ENCODE data around the gene NABP2.
A peak's percentile ranks its signal among the peaks of the same experiment; 100 is the strongest.
"Not testable (repeated sequence)": the region's sequence is repeated elsewhere in the genome, so short reads cannot be mapped to it uniquely, and the experiment has no call there.

The NABP2 gene

DNA sequence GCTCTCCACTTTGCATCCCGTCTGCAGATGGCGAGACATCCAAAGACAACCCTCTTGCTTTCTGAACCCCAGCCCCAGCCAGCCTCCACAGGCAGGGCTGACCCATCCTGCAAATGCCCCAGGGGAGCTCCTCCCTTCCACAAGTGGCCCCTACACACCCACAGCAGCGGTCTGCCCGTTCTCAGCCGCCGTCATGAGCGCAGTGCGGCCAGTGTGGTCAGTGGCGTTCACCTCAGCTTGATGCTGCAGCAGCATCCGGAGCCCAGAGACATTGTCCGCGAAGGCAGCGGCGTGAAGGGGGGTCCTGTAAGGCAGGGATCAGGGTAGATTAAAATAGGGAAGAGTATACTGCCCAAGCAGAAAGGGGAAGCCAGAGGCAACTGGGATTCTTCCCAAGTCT, 20.4 kb downstream of the NABP2 start:
- DNase-seq (ENCODE audit: low read depth), result no peak

- DNase-seq (ENCODE audit: low read depth), result no peak
These were observed 23.8 kb downstream of the NABP2 start for GRCh38 chr12:56247923-56248322.

GRCh38 chr12:56248711-56249110, 24.6 kb downstream of the NABP2 start:
- DNase-seq (ENCODE audit: low read depth), result no peak

GRCh38 chr12:56252649-56253048, 28.5 kb downstream of the NABP2 start:
- DNase-seq (ENCODE audit: low read depth), result no peak

DNA sequence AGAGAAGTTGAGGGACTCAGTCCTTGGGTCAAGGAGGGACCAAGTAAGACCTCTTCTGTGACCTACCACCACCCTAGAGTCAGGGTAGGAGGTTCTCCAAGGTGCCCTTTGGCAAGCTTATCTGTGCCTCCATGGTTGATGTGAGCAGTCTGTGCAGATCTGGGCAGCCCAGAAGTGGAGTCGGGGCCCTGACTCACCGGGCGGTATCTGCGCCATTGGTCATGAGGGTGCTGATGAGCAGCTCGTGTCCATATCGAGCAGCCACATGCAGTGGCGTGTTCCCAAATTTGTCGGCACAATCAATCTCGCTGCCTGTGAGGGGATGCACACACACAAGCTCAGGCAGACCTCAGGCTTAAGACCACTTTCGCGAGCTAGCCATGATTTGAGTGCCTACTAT, 28.9 kb downstream of the NABP2 start:
- no peak for DNase-seq (ENCODE audit: low read depth)

DNA sequence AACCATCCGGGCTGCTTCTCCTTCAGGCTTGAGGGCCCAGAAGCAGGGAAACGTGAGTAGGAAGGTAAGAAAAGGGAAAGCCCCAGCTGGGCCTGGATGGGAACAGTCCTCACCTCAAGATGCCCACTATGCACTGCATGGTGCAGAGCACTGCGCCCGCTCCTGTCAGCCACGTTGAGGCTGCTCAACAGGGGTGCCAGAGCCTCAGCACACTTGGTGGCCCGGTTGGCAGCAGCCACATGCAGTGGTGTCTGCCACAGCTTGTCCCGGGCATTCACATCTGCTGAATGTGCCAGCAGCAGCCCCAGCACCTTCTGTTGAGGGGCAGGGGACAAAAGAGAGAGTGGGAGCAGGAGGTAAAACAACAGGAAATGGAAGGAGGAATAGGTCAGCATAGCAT, 31.5 kb downstream of the NABP2 start:
- no peak for DNase-seq (ENCODE audit: low read depth)

DNA sequence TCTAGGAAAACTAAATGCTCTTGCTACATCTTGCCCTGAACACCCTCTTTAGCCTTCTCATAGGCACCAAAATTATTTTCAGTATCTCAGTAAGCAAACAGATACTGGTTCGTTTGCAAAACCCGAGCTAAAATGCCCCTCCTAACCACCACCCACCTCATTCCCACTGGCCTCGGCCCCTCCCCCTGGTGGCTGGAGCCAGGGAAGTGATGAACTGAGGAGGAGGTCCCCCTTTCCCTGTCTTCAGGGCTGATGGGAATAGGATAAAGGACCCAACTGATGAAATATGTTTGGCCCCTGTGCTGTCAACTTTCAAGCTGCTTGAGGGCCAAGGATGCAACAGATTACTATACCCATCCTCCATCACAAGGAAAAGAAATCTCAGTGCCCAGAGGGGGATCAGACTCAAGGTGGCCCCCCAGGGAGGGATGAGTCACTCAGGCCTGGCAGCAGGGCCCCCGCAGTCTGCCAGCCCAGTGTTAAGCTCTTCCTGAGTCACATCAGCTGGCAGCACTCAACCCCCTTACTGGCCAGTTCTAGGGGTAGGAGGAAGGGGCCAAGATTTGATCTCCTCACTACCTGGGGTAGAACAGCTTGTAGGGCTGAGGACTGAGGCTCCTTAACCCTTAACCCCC, 32.3 kb downstream of the NABP2 start:
- DNase-seq (ENCODE audit: low read depth), result no peak

DNA sequence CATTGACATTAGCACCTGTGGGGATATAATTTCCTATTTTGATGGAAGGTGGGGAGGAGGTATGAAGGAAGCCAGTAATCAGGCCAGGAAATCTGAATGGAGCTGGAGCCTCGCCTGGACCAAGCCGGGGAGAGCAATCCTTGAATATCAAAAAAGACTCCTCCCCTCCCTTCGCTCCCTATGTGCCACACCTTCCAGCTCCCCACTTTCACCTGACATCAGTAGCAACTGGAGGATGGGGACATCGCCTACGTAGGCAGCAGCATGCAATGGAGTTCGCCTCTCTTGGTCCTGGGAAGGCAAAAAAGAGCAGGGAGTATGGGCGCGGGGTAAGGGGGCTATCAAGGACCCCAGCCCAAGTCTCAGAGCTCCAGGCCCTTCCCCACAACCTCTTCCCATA, 32.9 kb downstream of the NABP2 start:
- no peak for DNase-seq (ENCODE audit: low read depth)

DNA sequence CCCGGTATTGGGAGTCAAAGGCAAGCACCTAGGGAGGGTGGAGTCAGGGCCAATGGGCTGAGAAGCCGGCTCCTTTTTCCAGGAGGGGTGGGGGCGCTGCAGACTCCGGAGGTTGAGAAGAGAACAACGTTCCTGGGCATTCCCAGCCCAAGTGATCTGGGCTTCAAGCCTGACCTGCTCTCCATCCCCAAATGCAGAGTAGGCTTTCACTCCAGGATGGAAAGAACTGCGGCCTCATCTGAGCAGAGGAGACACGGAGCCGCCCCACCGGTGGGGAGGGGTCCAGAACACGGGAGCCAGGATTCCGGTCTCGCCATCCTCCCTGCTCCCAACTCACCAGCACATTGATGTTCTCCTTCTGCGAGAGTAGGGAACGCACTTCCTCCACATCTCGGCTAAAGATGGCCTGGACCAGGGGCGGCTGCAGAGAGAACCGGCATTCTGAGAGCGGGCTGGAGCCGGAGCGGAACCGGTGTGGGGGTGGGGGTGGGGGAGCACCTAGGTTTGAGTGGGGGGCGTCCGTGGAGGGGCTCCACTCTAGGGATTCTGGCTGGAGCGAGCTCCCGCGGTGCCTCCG, 33.4 kb downstream of the NABP2 start:
- no peak for DNase-seq (ENCODE audit: low read depth)

DNA sequence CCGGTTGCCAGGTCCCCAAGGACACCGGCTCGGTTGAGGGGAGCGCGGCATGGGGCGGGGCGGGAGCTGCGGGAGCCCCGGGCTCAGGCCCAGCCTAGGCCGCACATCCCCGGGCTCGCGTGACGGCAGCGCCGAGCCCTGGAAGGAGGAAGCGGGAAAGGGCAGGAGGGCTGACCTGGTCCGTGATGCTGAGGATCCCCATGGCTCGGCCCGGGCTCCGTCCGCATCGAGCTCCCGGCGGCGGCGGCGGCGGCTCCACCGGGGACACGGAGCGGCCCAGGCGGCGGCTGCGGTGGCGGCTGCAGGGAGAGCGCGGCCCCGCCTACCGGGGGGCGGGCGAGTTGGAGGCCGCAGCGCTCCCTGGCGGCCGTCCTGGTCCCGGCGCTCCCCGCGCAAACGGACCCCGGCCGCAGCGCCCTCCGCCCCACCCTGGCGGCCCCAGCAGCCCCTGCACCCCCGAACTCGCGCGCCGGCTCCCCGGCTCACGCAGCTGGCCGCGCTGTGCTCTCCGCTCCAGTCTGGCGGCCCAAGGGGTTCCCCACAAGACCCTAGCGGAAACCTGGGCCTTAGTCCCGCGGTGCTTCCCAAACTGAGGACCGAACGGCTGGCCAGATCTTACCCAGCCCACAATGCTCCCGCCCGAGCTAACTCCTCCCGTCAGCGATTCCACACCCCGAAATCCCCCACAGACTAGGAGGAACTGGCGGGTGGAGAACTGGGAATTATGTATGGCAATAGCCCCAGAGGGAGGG, 34.1 kb downstream of the NABP2 start, which contains the start of gene ANKRD52:
TSS of gene ANKRD52 (minus strand) at position 317 of the 752 bp plus-strand sequence. CDS start at position 202, 115 bp downstream.
- peak; percentile 72 for DNase-seq (ENCODE audit: low read depth)

GRCh38 chr12:56258820-56259183, 34.7 kb downstream of the NABP2 start:
- DNase-seq (ENCODE audit: low read depth), result no peak

- no peak for DNase-seq (ENCODE audit: low read depth)
These were observed 36.2 kb downstream of the NABP2 start for GRCh38 chr12:56260380-56260779.

DNA sequence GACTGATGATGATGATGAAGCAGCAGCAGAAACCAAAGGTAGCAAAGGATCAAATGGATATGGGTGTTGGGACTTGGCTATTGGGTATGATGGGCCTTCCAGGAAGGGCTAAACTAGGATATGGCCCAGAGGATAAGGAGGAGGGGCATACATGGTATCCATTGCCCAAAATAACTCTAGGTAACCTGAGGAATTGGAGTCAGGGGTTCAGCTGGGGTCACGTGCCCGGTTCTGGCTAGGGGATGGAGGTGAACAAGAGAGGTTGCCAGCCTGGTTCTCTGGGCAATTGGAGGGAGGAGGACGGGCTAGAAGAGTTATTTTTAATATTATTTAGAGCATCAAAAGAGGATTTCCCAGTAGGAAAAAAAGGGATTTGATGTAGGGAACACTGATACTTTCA, 36.8 kb downstream of the NABP2 start:
- no peak for DNase-seq (ENCODE audit: low read depth)

GRCh38 chr12:56261503-56262232, 37.5 kb downstream of the NABP2 start:
- DNase-seq (ENCODE audit: low read depth), result no peak

GRCh38 chr12:56262955-56263354, 38.8 kb downstream of the NABP2 start:
- DNase-seq (ENCODE audit: low read depth), result not testable (repeated sequence)

DNA sequence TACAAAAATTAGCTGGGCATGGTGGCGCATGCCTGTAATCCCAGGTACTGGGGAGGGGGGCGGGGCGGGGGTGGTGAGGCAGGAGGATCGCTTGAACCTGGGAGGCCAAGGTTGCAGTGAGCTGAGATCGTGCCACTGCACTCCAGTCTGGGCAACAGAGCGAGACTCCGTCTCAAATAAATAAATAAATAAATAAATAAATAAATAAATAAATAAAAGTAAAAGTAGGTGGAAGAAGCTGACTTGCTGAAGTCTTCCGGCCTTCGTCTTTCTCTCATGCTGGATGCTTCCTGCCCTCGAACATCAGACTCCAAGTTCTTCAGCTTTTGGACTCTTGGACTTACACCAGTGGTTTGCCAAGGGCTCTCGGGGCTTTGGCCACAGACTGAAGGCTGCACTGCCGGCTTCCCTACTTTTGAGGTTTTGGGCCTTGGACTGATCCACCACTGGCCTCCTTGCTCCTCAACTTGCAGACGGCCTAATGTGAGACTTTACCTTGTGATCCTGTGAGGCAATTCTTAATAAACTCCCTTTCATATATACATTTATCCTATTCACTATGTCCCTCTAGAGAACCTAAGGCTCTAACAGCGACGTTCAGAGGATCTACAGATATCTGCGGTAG, 42.0 kb downstream of the NABP2 start:
- not testable (repeated sequence) for DNase-seq (ENCODE audit: low read depth)

DNA sequence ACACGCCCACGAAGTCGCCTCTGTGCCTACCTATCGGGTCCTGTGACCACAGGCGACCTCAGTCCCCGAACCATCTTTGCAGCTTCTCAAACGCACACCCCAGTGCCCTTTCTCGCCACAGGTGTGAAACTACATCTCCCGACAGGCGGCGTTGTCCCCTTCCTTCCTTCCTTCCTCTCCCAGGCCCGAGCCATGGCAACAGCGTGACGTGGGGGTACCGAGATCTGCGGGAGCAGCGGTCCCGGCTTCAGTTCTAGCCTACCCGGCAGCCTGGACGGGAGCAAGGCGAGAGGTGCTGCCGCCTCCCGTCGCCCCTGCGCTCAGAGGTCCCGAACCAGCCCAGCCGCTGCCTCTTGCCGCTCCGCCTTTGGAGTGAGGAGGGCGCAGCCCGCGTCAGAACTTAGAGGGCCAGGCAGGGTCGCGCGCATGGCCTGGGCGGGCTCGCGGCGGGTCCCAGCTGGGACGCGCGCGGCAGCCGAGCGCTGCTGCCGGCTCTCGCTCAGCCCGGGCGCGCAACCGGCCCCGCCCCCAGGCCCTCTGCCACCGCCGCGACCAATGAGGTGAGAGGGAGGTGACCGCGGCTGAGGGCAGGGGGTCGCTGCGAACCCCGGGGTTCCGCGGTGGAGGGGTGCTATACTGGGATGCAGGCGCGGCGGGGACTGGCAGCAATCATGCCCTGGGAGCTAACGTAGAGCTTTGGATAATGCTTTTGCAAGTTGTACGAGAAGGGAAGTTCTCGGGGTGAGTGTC, 42.7 kb downstream of the NABP2 start, which contains the start of gene COQ10A:
TSS of gene COQ10A (plus strand) at position 250 of the 750 bp plus-strand sequence. CDS start at position 427, 177 bp downstream.
- peak; percentile 82 for DNase-seq (ENCODE audit: low read depth)

DNA sequence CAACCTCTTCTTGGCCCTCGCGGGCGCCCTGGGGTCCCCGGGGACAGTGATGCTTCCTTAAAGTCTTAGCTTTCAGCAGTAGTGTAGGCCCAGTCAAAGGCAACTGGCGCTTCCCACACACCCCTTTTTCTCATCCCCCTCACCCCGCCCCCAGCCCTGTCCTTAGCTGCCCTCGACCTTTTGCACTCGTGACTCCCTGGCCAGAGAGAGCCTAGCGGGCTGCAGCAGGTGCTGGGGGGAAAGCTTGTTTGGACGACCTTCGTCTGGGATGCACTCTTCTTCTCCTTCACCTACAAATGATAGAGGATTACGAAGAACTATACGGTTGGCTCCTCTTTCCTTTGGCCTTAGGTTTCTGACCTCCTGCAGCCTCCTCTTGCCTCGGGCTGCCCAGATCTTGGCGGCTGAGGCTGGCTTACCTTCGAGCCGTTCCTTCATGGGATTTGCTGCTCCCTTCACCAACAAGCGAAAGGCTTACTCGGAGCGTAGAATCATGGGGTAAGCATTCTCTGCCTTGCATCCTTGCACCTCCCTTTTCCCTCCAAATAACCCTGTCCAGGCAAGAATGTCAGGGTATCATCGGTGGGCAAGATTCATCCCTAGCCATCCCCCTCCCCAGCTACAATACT, 43.4 kb downstream of the NABP2 start:
- DNase-seq (ENCODE audit: low read depth), result no peak

GRCh38 chr12:56271031-56271430, 46.9 kb downstream of the NABP2 start:
- DNase-seq (ENCODE audit: low read depth), result no peak

GRCh38 chr12:56272468-56272867, 48.3 kb downstream of the NABP2 start:
- DNase-seq (ENCODE audit: low read depth), result not testable (repeated sequence)

- DNase-seq (ENCODE audit: low read depth), result no peak
These were observed 50.2 kb downstream of the NABP2 start for GRCh38 chr12:56274299-56274698.

All from activated T-cell treated with anti-CD3 and anti-CD28 coated beads for 24 hours (primary cell).